ENCODE results near the gene RAI14.
"Not testable (repeated sequence)": the region's sequence is repeated elsewhere in the genome, so short reads cannot be mapped to it uniquely, and the experiment has no call there.

The RAI14 gene

GRCh38 chr5:34694685-34695084, 38.6 kb downstream of the RAI14 start:
- no peak for TF ChIP-seq CTCF (conservative IDR thresholded peaks at IDR 0.05)
- H3K27ac ChIP-seq: no peak overlapping the region

- no peak for TF ChIP-seq CTCF (conservative IDR thresholded peaks at IDR 0.05)
Measured at GRCh38 chr5:34695275-34696027, 39.3 kb downstream of the RAI14 start.

GRCh38 chr5:34697308-34698108, 41.4 kb downstream of the RAI14 start:
- no peak for TF ChIP-seq CTCF (conservative IDR thresholded peaks at IDR 0.05)
- H3K27ac ChIP-seq: no peak overlapping the region

More at GRCh38 chr5:34695275-34696027, 39.3 kb downstream of the RAI14 start:
- H3K27ac ChIP-seq: no peak overlapping the region

GRCh38 chr5:34698109-34698419, 41.9 kb downstream of the RAI14 start:
- TF ChIP-seq CTCF (conservative IDR thresholded peaks at IDR 0.05): no peak
- H3K27ac ChIP-seq: no peak overlapping the region

- TF ChIP-seq CTCF (conservative IDR thresholded peaks at IDR 0.05): no peak
- no peak overlapping the region for H3K27ac ChIP-seq
Measured at GRCh38 chr5:34698754-34699153, 42.6 kb downstream of the RAI14 start.

DNA sequence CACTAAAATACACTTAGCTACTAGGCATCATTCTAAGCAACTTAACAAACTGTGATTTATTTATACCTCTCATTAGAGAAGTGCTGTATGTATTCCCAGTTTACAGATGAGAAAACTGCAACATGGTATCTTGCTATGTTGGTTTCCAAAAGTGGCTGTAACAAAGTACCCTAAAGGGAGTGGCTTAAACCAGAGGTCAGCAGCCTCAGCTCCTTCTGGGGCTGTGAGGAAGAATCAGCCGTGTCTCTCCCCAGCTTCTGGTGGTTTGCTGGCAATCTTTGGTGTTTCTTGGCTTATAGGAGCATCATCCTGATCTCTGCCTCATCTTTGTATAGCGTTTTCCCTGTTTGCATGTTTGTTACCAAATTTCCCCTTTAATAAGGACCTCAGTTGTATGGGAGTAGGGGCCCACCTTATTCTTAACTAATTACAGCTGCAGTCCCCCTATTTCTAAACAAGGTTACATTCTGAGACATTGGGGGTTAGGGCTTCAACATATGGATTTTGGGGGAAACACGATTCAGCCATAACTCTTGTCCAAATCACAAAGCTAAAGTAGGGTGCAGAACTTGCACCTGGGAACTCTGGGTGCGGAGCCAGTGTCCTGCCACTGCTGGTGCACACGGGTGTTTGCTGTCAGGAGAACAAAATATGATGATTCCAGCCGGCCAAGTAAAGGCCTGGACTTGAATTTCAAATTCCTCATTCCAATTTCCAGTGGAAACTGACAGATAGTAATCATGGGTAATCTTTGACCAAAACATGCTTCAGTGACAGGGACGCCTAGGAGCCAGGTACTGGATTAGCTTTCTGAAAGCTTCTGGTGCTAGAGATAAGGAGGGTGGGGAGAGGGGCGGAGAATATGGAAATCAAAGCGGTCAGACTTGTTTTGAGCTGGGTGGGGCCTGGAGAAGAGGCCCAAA, 43.3 kb downstream of the RAI14 start:
- TF ChIP-seq CTCF (conservative IDR thresholded peaks at IDR 0.05): no peak
- H3K27ac ChIP-seq: no peak overlapping the region

DNA sequence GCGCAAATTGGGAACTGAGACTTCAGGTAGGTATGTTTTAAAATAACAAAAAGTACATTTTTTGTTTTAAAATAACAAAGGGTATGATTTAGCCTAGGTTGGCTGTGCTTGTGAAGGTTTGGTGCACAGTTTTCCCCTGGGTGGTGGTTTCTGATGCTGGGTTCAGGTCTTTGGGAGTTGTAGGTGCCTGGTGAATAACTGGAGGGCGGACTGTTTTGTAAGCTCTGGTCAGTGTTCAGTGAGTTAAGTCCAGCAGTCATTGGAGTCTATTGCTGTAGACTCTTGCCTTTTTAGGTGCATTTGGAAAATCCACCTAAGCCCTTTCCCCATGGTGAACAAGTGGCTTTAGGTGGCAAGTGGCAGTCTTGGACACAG, 43.9 kb downstream of the RAI14 start:
- H3K27ac ChIP-seq: no peak overlapping the region
- no peak for TF ChIP-seq CTCF (conservative IDR thresholded peaks at IDR 0.05)

- not testable (repeated sequence) for H3K27ac ChIP-seq
Measured at GRCh38 chr5:34701442-34701841, 45.3 kb downstream of the RAI14 start.

Measured in VCaP (cell line).